Fibroblast of skin of right biceps (primary cell): ENCODE measurements around the gene MYO1A.
A peak's percentile ranks its signal among the peaks of the same experiment; 100 is the strongest.

Experiments
- DNase-seq: peaks from one replicate; pipeline ENCODE4 v3.0.0-alpha.2; 2013

Gene MYO1A

DNA sequence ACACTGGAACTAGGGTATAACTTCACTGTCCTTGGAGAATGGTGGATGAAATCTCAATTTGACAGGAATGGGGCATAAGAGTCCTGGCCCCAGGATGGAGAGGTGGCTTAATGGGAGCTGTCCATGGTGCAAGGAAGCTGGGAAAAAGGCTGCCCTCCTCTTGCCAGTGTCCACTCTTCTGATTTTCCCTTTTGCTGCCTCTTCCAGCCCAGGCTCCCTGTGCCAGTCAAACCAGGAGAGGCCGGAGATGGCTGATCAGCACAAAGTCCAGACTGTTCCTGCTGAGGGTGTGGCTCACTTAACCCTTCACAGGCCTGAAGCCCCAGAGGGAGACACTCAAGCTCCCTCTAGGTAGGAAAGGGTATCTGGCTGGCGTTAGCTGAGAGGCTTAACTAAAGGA, at the start of gene MYO1A:
TSS of gene MYO1A (minus strand) at position 240 of the 400 bp plus-strand sequence. CDS start 1,806 bp downstream, outside the sequence.
- DNase-seq: no peak

DNA sequence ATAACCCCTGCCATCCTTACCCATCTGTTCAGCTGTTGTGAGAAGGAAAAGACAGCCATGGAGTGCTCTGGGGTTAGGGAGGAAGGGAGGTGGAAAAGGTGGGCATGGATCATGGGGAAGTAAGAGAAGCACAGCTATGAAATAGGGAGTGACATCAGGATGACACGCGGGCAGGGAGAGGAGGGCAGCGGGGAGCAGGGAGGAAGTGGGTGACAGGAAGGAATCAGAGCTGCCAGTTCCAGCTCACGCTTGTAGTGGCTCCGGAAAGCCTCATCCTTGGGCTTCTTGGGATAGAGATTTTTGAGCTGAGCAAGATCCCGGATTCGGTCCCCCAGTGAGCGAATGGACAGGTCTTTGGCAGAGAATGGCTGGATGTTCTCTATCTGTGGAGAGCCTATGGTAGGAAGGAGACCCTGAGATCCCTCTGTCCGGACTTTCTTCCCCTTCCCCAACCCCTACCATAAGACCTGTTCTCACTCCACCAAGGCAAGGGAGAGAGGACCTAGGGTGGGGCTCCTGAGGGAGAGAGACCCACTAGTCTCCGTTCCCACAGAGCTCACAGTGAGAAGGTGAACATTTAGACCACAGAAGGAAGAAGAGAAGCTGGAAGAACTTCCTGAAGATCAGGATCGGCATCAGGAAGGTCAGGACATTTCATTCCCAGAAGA, 49.3 kb upstream of the MYO1A start:
- no peak for DNase-seq

DNA sequence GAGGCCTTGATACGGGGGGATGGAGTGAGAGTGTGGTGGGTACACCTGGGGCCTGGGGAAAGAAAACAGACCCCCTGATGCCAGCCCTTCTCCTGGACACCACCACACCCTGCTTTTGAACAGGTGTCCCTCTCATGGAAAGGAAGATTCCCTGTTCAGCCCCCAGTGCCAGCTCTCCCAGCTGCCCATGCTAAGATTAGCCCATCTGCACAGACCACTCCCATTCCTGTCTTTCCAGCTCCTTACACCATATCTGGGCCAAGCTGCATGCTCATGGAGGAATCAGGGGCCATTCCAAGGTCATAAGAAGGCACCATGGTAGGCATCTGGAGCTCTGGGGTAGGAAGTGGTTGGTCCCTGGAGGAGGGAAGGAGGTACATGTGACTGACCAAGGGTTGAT, 48.6 kb upstream of the MYO1A start:
- no peak for DNase-seq

DNA sequence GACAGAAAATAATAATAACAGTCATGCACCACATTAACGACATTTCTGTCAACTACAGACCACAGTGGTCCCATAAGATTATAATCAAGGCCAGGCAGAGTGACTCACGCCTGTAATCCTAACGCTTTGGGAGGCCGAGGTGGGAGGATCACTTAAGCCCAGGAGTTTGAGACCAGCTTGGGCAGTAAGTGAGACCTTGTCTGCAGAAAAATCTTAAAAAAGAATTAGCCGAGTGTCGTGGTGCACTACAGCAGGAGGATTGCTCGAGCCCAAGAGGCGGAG, 47.6 kb upstream of the MYO1A start:
- peak; percentile 38 for DNase-seq

DNA sequence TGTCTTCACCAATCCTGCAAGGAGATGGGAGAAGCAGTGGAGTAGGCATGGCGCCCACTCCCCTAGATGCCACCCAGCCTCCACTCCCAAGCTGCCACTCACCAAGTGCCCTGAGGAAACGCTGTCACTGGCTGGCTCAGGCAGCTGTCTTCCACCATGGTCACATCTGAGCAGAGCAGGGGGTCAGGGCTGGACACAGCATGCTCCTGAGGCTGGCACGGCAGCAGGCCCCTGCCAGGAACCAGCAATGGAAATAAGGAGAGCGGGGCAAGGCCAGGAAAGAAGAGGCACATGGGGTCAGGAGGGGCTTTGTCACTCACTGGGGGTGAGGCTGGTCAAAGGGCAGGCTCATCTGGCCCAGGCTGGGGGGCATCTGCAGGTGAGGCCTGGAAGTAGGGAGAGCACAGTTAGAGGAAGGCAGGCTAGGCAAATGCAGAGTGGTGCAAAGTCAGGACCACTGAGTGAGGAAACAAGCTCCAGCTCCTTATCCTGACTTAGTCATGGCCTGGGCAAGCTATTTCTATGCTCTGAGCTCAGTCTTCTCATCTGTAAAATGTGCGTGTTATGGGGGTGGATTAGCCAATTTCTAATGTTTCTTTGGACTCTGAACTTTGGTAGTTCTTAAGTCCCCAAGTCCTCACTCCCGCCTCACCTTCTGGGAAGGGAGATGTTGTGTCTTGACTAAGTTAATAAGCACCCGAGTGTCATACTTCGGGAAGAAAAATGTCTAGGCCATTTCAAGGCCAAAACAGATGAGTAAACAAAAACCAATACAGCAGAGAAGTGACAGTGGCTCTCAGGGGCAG, 47.0 kb upstream of the MYO1A start:
- no peak for DNase-seq

DNA sequence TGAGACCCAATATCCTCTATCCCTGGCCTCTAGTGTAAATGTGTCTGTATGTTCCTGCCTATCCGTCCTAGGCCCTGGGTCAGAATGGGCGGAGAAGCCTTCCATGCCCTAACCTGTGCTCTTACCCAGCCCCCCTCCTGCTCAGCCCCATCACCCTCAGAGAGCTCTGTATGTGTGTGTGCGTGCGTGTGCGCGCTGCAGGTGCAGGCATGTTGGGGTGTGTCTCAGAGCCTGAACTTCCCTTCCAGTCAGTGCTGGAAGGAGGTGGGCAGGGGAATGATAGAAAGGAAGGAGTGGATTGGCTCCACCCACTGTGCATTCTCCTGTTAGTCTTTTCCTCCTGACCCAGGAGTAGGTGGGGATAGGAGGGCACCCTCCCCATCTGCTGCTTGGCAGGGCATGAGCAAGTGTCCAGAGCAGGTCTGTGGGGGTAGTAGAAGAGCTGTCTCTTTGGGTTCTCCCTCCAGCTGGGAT, 46.2 kb upstream of the MYO1A start:
- DNase-seq: peak; percentile 31

DNA sequence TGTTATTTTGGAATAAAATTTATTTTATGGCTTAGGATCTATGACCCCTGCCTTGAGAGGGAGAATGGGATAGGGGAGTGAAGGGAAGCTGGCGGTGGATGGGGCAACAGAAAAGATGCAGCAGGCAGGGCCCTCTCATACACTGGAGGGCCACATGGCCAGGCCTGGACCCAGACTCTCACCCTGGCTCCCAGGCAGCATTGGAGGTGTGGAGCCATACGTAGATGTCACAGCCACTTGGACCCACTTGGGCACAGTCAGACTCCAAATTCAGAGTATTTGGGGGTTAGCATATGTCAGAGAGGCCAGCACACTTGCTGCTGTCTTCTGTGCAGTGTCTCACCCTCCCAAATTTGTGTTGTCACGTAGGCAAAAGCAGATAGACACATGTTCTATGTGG, 45.5 kb upstream of the MYO1A start:
- DNase-seq: no peak

DNA sequence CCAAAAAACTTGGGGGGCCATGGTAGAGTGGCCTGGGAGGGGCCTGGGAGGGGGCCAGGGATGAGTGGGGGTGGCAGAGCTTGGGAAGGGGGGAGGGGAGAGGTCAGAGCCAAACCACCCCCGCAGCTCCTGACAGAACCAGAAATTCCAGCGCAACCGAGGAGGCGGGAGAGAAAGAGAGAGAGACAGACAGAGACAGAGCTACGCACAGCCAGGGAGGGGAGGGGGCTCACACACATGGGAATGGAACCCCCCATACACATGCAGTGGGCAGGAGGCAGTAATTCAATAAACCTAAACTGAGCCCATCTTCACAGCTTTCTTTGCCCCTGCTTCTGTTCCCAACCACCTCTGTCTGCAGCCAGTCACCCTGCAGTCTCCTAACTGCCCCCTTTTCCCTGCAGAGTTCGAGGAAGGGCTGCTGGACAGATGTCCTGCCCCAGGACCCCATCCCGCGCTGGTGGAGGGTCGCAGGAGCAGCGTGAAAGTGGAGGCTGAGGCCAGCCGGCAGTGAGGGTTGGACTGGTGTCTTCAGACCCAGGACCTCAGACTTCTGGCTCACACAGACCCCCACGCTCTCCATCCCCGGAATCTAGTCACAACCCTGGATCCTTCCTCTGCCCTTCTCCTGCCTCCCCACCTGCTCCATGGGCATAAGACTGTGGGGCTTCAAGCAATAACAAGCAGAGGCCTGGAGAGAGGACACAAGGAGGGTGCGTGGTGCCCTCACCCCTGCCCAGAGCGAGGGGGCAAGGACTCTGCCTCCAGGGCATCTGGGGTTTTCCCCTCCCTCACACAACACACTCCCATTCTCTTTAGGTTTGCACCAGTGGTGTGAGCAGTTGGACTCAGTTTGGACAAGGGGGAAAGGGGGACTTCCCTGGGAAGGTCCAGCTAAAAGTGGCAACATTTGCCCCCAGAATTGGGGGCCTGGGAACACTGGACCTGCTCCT, 44.6 kb upstream of the MYO1A start:
- DNase-seq: no peak

DNA sequence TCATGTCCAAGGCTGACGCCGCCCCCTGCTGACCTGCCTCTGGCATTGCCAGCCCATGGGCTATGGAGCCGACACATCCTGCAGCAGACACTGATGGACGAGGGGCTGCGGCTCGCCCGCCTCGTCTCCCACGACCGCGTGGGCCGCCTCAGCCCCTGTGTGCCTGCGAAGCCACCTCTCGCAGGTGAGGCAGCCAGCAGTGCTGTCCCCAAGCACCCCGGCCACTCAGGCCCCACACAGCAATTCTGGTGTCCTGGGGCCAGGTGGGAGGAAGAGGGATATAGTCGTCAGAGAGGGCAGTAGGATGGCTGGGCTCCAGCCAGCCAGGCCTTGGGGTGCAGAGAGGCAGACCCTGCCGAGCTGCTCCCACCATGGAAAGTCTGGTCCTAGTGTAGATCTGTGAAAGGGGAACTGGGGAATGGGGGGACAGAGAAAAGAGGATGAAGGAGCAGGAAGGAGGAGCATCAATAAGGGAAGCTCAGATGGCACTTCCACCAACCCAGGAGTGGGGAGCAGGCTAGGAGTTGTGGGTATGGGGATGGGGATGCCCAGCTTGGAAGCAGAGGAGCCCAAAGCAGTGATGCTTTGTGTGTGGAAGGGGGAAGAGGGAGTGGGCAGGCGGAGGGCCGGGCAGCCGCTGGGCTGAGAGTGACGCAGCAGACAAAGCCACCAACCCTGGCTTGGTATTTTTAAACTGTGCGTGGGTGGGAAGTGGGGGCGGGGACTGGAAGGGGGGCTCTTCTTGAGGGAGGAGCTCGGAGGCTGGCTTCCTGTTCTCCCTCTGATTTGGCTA, 43.7 kb upstream of the MYO1A start:
- peak; percentile 88 for DNase-seq

DNA sequence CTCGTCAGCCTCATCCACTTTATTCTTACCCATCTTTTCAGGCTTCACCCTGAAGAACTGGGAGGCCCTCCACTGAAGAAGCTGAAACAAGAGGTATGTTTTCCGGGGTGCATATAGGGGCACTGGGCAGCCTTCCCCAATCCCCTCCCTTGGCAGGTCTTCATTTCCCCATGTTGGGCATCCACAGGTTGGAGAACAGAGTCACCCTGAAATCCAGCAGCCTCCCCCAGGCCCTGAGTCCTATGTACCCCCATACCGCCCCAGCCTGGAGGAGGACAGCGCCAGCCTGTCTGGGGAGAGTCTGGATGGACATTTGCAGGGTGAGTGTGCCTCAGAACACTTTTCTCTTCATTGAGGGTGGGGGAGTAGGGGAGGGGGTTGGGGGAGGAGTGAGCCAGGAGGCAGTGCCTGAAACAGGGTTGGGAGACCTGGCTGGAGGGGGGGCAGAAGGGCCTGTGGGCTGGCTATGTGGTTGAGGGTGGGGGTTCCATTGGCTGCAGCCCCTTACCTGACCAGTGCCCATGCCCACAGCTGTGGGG, 43.0 kb upstream of the MYO1A start:
- no peak for DNase-seq

DNA sequence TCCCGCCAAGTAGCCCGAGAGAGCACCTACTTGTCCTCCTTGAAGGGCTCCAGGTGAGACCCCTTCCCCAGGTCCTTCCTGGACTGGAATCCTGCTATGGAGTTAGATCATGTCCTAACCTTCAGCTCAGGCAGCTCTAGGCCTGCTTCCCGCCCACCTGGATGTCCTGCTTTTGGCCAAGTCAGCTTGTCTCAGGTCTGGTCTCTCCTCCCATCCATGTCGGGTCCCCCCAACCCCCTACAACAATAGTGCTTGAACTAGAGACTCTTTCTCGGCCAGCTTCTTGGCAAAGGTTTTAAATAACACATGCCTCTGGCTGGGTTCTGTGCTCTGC, 42.6 kb upstream of the MYO1A start:
- DNase-seq: no peak

DNA sequence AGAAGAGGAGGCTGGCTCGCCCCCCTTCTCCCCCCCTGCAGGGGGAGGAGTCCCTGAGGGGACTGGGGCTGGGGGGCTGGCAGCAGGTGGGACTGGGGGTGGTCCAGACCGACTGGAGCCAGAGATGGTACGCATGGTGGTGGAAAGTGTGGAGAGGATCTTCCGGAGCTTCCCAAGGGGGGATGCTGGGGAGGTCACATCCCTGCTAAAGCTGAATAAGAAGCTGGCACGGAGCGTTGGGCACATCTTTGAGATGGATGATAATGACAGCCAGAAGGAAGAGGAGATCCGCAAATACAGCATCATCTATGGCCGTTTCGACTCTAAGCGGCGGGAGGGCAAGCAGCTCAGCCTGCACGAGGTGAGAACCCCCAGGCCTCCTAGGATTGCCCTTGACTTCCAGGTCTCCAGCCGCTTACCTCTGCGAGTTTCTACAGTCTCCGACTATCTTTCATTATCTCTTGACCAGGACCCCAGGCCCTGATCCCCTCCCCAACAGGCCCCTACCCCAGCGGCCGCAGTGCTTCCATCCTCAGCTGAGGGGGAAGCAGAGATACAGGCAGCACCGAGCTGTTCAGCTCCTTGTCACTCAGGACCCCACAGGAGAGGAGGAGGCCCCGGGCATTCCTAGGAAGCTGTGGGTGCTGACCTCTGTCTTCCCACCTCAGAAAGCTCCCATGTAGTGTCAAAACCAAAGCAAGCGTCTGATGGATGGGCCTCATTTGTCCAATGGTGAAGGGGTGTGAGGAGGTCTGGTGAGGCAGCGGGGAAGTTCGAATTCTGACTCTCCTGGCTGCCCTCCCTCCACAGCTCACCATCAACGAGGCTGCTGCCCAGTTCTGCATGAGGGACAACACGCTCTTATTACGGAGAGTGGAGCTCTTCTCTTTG, 42.0 kb upstream of the MYO1A start:
- DNase-seq: no peak

DNA sequence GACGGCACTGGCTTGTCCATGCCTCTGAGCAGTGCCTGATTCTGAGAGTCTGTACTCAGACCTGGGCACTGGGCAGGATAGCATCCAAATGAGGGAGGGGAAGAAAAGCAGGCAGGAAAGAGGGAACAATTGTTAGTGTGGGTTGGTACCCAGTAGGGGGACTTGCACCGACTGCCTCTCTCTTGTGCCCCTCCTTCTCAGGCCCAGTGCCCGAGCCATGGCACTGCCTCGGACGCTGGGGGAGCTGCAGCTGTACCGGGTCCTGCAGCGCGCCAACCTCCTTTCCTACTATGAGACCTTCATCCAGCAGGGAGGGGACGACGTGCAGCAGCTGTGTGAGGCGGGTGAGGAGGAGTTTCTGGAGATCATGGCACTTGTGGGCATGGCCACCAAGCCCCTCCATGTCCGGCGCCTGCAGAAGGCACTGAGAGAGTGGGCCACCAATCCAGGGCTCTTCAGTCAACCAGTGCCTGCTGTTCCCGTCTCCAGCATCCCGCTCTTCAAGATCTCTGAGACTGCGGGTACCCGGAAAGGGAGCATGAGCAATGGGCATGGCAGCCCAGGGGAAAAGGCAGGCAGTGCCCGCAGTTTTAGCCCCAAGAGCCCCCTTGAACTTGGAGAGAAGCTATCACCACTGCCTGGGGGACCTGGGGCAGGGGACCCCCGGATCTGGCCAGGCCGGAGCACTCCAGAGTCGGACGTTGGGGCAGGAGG, 41.2 kb upstream of the MYO1A start:
- no peak for DNase-seq

DNA sequence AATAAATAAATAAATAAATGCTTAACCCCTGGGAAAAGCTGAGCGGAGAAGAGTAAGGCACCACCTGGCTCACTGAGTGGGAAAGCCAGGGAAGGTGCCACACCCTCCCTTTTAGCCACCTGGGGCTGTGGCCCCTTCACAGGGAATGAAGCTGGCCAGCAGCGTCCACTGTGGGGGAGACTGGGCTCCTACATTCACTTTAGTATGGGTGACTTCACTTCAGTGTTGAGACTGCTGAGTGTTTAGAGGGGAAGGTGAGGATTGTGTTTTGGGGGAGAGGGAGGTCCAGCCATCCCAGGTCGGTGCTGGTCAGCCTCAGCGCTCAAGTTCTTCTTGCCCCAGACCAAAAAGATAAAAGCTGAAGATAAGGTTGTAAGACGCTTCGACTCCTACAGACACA, 40.6 kb upstream of the MYO1A start:
- DNase-seq: no peak

DNA sequence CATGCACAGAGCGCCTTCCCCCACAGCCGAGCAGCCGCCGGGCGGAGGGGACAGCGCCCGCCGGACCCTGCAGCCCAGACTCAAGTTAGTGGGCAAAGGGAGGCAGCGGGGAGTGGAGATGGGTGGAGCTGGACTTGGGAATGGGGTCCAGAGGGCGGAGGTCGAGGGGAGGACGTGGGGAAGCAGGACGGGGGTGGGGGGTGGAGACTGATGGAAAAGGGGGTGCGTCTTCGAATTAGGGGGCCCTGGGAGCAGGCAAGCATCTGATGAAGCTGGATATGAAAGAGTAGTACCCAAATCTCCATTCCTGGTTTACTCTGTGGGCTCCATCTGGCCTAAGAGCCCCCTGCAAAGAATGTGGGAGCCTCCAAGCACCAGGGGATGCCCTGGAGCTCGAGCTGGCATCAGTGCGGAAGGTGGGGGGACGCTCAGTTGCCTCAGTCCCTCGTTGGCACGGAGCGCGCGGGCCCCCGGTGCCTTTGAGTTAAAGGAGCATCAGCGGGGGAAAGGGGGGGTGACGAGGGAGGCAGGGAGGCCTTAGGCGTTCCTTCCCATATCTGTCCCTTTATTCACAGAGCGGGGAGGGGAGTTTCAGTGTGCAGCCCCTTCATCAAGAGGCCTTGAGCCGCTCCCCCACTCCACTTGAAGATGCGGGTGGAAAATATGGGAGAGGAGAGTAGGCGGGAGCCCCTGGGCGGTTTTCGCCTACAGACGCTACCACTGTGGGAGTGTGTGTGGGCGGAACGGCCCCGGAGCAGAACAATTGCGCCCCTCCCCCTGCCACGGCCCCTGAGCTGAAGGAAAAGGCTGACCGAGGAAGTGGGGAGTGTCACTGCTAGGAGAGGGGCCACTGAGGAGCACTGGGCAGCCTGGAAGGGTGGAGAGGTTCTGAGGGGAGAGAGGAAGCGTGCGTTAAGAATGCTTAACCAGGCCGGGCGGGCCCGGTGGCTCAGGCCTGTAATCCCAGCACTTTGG, 39.6 kb upstream of the MYO1A start:
- peak; percentile 67 for DNase-seq

DNA sequence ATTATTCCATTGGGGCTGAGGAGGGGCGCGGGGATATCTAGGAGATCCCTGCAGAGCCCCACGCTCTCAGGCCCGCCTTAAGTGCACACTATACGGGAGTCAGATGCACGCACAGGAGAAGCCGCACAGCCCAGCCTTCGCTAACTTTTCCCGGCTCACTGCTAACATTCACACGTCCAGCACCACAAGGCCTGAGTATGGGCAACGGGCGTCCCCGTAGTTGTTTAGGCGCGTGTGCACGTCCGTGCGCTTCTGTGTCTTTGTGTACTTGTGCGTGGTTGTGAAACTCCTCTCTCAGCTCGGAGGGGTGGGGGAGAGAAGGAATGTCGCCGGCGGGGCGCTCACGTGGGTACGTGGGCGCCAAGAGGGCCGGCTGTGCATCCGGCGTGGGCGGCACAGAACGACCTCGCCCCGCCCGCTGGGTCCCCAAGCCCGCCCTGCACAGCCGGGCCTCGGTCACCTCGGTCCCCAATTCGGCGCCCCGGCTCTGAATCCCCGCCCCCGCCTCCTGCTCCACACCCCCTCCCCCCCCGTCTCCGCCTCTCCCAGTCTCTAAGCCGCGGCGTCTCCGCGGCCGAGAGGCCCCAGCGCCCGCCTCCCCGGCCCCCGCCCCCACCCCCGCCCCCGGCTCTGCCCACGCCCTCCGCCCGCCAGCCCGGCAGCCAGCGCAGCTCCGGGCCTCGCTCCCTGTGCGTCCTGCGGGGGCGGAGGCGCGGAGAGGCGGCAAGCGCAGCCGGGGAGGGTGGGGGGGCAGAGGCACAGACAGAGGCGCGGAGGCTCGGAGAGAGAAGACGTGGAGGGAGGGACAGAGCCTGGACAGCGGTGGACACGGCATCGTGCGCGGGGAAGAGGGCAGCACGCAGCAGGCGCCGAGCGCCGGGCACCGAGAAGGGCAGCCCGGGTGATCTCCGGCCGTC, 38.7 kb upstream of the MYO1A start, which contains the start of gene NAB2:
TSS of gene NAB2 (plus strand) at position 761 of the 917 bp plus-strand sequence. CDS start 158 bp downstream, outside the sequence.
- DNase-seq: peak; percentile 98

DNA sequence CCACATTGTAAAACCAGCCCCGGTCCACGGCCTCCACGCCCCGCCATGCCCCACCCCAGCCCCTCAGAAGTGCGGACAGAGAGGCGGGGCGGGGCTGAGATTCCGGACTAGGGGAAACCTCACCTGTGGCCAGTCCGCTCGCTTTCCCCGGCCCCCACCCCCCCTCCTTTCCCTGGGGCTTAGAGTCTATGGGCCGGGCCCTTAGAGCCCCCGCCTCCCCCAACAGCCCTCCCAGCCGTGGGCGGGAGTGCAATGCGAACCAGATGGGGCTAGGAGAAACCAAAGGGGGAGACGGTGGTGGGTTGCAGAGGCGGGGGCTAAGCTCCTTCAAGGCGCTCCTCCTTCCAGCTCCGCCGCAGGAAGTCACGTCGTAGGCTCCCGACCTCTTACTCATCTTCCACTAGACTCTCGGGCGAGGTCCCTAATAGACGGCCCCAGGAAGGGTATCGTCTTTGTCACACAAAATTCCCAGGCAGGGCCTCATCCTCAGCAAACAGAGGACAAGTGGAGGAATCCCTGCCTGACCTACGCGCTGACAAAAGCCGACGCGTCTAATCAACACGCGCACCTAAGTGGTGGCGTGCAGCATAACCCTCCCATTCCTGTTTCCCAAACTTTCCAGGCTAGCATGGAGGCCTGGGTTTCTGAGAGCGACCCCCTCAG, 37.9 kb upstream of the MYO1A start:
- peak; percentile 99 for DNase-seq
